ENCODE data around the gene HAVCR1. TPM values are rescaled to one million over a fixed set of nuclear protein-coding genes. Genes with fewer than 3 reads are reported as not detected.

The HAVCR1 gene
- total RNA-seq, 3 donors from 2014 or later, result 0.44 to 2.9 TPM; not detected in 1

- H3K27ac ChIP-seq, result no peak overlapping the region
- no peaks in the 10 kb centered on the region for H3K9me3 ChIP-seq
- no peaks in the 10 kb centered on the region for H3K36me3 ChIP-seq
- intact Hi-C loops (cut with DNase I; ENCODE audit: low total_unique reads), result no loop called here
- H3K27me3 ChIP-seq, result no peaks in the 10 kb centered on the region
- DNase-seq (ENCODE audit: low spot score in 2 of 2), result no peak
- TF ChIP-seq POLR2A (IDR thresholded peaks at IDR 0.05) (no peak), POLR2AphosphoS5 (IDR thresholded peaks at IDR 0.05) (no peak), CTCF (IDR thresholded peaks at IDR 0.05) (no peak)
- H3K4me1 ChIP-seq, result no peaks in the 10 kb centered on the region
- H3K4me3 ChIP-seq, result no peak overlapping the region
Observed at GRCh38 chr5:157088342-157088990, 29.6 kb upstream of the HAVCR1 start.

- no peaks in the 10 kb centered on the region for H3K4me1 ChIP-seq
- no peak for DNase-seq (ENCODE audit: low spot score in 2 of 2)
- no peaks in the 10 kb centered on the region for H3K36me3 ChIP-seq
- H3K9me3 ChIP-seq, result no peaks in the 10 kb centered on the region
- H3K27ac ChIP-seq, result no peak overlapping the region
- intact Hi-C loops (cut with DNase I; ENCODE audit: low total_unique reads), result no loop called here
- H3K27me3 ChIP-seq, result no peaks in the 10 kb centered on the region
- TF ChIP-seq POLR2AphosphoS5 (IDR thresholded peaks at IDR 0.05), result no peak
- TF ChIP-seq CTCF (IDR thresholded peaks at IDR 0.05), result no peak
- TF ChIP-seq POLR2A (IDR thresholded peaks at IDR 0.05), result no peak
- no peak overlapping the region for H3K4me3 ChIP-seq
Observed at GRCh38 chr5:157086751-157087359, 27.9 kb upstream of the HAVCR1 start.

- no peak overlapping the region for H3K27ac ChIP-seq
- no peak overlapping the region for H3K4me3 ChIP-seq
- H3K4me1 ChIP-seq, result no peaks in the 10 kb centered on the region
- TF ChIP-seq CTCF (IDR thresholded peaks at IDR 0.05) (no peak), POLR2A (IDR thresholded peaks at IDR 0.05) (no peak), POLR2AphosphoS5 (IDR thresholded peaks at IDR 0.05) (no peak)
- intact Hi-C loops (cut with DNase I; ENCODE audit: low total_unique reads), result no loop called here
- no peaks in the 10 kb centered on the region for H3K36me3 ChIP-seq
- H3K27me3 ChIP-seq, result no peaks in the 10 kb centered on the region
- no peaks in the 10 kb centered on the region for H3K9me3 ChIP-seq
- no peak for DNase-seq (ENCODE audit: low spot score in 2 of 2)
Observed at GRCh38 chr5:157085930-157086329, 27.0 kb upstream of the HAVCR1 start.

- Histone ChIP-seq H3K27me3 (no peaks in the 10 kb centered on the region), H3K4me1 (no peaks in the 10 kb centered on the region), H3K9me3 (no peaks in the 10 kb centered on the region), H3K4me3 (no peak overlapping the region), H3K36me3 (no peaks in the 10 kb centered on the region), H3K27ac (no peak overlapping the region)
- DNase-seq (ENCODE audit: low spot score in 2 of 2), result no peak
- TF ChIP-seq POLR2AphosphoS5 (IDR thresholded peaks at IDR 0.05) (no peak), CTCF (IDR thresholded peaks at IDR 0.05) (no peak), POLR2A (IDR thresholded peaks at IDR 0.05) (no peak)
- intact Hi-C loops (cut with DNase I; ENCODE audit: low total_unique reads), result no loop called here
Observed at GRCh38 chr5:157080286-157080685, 21.4 kb upstream of the HAVCR1 start.

- H3K27me3 ChIP-seq, result no peaks in the 10 kb centered on the region
- H3K36me3 ChIP-seq, result no peaks in the 10 kb centered on the region
- no peak overlapping the region for H3K27ac ChIP-seq
- H3K9me3 ChIP-seq, result no peaks in the 10 kb centered on the region
- TF ChIP-seq POLR2AphosphoS5 (IDR thresholded peaks at IDR 0.05) (no peak), POLR2A (IDR thresholded peaks at IDR 0.05) (no peak), CTCF (IDR thresholded peaks at IDR 0.05) (no peak)
- H3K4me3 ChIP-seq, result no peak overlapping the region
- intact Hi-C loops (cut with DNase I; ENCODE audit: low total_unique reads), result no loop called here
- no peaks in the 10 kb centered on the region for H3K4me1 ChIP-seq
- DNase-seq (ENCODE audit: low spot score in 2 of 2), result no peak
Observed at GRCh38 chr5:157076558-157076957, 17.6 kb upstream of the HAVCR1 start.
